ENCODE measurements around the gene SLC6A8.
"Not testable (repeated sequence)": the region's sequence is repeated elsewhere in the genome, so short reads cannot be mapped to it uniquely, and the experiment has no call there.

SLC6A8 gene

DNA sequence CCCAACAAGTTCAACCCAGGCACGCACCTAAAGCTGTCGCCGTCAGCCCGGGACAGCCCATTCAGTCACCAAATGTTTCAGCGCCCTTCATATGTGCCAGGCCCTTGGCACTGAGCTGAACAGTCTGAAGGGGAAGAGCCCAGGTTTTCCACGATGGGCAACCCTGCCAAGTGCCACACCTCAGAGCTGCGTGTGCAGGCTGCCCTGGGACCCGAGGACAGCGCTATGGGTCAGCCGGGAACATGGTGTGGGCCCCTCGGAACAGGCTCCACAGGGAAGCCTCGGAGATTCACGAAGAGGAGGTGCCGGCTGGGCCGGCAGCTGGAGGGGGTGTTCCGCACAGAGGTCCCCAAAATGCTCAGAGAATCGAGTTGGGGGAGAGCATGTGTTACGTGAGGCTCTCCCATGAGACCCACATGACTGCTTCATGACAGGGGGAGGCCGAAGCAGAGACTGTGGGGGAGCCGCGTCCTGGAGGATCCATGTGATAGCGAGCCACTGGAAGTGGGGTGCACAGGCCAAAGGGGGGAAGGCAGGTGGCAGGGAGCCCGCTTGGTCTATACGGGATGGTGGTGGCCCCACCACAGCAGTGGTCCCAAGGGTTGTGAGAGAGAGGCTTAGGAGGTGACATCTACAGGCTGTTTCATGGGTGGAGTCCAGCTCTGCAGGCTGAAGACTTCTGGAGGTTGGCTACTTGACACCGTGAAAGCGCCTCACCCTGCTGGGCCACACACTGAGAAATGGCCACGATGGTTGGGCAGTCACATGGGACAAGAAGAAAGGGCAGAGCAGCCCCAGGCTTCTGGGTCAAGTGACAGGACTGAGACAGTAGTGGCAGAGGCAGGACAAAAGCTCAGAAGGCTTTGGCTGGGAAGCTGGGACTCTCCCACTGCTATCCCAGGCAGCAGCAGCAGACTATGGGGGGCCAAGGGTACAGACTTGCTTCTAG, 22.3 kb downstream of the SLC6A8 start:
- DNase-seq, result no peak

DNA sequence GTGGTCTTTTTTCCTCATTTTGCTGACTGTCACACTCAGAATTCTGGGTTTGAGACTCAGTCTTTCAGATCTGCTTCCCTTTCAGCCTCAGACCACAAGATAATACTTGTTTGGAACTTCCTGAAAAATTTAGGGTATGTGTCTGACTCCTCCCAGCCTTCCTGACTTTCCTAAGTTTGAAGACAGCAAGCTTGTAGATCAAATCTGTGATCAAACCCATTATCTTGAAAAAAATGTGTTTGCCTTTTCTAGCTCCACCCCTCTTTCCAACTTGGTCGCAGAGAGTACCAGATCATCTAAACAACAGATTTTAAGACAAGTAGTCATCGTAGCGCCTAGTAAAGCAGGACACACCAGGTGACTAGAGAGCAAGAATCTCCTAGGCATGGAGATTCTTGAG, 26.5 kb downstream of the SLC6A8 start:
- DNase-seq, result no peak

GRCh38 chrX:153717445-153717844, 29.7 kb downstream of the SLC6A8 start:
- no peak for DNase-seq

DNA sequence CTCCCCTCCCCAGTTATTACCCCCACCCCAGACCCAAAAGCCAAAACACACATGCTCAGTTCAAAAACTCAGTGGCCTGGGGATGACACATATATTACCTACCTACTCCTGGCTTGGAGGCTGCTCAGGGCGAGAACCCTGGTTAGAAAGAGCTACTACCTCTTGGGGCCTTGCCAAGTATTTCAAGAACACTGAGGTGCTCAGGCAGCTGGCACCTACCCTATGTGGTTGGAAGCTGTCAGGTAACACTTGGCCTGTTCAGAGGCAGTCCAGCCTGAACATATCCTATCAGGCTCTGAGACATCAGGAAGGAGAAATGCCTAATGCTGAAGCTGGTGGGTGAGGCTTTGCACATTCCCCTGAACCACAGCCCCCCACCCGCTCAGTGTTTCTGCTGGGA, 31.5 kb downstream of the SLC6A8 start:
- no peak for DNase-seq

DNA sequence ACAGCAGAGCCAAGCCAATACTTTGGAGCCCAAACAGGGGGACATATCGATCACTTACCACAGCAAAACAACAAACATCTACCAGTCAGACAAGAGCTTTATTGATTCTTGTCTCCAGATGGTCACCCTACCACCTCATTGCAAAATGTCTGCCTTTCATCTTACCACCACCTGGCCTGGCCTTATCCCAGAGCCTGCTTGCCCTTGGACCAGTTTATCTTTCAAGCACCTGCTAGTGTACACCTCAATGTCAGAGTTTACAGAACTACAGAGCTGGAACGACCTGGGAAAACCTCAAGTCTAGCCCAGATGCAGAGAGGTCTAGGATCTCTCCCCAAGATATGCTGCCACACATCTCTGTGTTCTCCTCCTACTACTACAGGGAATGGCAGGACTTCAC, 32.0 kb downstream of the SLC6A8 start:
- no peak for DNase-seq

- no peak for DNase-seq
Observed at GRCh38 chrX:153722704-153723350, 35.1 kb downstream of the SLC6A8 start.

GRCh38 chrX:153723351-153724251, 35.9 kb downstream of the SLC6A8 start:
- peak; percentile 60 for DNase-seq

GRCh38 chrX:153724252-153725038, 36.7 kb downstream of the SLC6A8 start, which contains the start of the genes ABCD1 and BCAP31:
TSS of gene ABCD1 (plus strand) at chrX:153724856. CDS start at chrX:153725267, 411 bp downstream.
TSS of gene BCAP31 (minus strand) at chrX:153724387. CDS start at chrX:153723244, 1,143 bp downstream.
- peak; percentile 88 for DNase-seq

- no peak for DNase-seq
Observed at GRCh38 chrX:153725039-153725831, 37.5 kb downstream of the SLC6A8 start.

DNA sequence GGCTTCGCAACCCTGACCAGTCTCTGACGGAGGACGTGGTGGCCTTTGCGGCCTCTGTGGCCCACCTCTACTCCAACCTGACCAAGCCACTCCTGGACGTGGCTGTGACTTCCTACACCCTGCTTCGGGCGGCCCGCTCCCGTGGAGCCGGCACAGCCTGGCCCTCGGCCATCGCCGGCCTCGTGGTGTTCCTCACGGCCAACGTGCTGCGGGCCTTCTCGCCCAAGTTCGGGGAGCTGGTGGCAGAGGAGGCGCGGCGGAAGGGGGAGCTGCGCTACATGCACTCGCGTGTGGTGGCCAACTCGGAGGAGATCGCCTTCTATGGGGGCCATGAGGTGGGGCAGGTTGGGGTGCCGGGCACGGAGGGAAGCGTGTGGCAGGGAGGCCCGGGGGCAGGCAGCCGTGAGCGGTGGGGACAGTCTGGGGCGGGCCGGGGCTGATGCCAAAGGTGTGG, 38.1 kb downstream of the SLC6A8 start:
- DNase-seq, result no peak

DNA sequence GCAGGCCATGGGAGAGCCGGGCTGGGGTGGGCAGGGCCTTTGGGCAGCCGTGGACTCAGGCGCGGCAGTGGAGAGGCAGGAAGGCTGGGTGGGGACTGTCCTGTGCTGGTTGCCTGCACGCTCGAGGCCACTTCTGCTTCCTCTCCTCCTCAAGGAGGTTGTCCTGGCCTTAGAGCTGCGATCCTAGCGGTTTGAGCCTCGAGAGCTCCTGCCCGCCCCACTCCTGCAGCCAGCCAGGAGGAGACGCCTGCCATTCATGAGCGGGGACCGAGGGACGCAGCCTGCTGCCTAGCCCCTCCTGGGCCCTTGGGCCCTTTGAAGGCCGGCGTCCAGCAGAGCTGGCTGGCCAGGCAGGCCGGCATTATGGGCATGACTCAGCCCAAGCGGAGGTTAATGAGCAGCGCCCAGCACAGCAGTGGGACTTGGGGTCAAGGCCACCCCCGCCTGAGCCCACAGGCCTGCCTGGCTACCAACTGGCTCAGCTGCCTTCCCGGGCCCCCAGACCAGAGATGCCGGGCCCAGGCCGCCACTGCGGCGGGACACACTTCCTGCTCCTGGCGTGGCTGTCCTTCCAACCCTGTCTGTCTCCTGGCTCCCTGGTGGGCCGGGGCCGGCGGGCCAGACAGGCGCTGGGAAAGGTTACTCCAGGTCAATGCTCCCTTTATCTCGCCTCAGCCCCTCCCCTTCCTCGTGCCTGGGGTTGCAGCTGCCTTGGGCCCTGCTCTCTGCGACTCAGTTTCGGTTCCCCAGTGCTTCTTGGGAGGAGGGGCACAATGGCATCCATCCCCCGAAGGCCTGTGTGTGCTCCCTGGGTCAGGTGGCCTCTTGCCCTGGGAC, 38.8 kb downstream of the SLC6A8 start:
- DNase-seq, result peak; percentile 83

DNA sequence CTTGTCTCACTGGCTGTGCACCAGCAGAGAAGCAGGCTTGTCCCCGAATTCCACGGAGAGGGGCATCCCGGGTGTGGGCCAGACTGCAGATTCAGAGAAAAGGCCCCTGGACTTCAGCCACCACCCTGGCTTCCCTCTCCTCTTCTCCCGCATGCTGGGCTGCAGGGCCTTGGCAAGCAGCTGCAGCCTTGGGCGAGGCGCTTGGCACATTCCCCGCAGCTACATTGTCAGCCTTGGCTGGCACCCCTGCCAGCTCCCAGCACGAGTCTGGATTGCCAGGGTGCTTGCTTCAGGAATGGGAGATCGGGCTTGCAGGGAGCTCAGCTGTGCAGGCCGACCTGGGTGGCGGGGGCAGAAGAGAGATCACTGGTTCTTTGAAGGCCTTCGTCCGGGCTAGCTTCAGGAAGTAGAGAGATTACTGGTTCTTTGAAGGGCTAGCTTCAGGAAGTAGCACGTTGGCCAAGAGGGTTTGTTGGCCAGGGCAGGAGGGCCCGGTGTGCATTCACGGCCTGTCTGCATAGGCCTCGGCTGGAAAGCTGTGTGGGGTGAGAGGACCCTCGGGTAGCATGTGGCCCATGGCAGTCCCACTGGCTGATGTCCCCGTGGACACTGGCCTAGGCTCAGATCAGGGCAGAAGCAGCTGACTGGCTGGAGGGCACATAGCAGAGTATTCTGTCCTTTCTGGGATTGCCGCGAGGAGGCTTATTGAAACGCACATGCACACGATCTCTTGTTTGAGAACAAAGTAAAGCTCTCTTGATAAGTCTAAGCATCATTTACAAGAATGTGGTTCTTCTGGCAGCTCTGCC, 39.6 kb downstream of the SLC6A8 start:
- no peak for DNase-seq

DNA sequence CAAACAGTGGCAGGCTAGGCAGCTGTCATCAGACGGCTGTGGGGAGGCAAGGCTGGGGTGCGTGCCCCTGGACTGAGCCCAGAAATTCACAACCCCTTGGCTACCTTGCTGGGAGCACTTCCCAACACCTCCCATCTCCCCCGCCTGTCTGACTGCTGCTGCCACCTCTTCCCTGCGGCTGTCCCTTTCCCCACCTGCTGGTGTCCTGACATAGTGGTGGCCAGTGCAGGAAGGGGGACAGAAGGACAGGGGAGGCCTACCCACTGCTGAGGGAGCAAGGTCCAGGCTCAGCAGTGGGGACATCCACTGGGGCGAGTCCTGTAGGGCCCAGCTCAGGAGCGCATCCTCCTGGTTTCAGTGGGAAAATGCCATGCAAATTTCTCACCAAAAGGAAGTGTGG, 40.4 kb downstream of the SLC6A8 start:
- DNase-seq, result no peak

DNA sequence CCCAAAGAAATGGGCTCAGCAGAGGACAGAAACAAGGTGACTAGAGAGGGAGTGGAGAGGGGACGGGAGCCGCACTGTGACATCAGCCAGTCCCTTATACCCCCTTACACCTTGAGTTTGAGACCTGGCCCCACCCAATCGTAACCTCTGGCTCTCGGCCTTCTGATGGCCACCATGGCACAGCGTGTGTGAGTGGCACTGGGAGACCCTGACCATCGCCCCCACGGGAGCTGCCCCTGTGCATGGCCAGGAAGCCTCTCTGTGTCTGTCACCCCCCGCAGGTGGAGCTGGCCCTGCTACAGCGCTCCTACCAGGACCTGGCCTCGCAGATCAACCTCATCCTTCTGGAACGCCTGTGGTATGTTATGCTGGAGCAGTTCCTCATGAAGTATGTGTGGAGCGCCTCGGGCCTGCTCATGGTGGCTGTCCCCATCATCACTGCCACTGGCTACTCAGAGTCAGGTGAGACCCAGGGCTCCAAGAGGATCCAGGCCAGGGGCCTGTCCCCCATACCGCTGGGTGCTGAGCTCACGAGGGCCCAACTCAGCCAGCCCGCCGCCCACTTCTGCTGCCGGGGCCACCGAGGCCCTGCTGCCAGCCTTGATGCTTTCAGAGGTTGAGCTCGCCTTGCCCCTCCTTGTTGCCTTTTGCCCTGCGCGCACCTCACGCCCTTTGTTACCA, 41.4 kb downstream of the SLC6A8 start:
- no peak for DNase-seq

DNA sequence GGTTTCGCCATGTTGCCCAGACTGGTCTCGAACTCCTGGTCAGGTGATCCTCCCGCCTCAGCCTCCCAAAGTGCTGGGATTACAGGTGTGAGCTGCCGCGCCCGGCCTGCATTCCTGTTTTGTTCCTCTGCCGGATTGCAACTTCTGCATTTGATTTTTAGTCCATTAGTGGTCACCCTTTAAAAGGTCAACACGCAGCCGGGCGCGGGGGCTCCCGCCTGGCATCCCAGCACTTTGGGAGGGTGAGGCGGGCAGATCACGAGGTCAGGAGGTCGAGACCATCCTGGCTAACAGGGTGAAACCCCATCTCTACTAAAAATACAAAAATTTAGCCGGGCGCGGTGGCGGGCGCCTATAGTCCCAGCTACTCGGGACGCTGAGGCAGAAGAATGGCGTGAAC, 42.4 kb downstream of the SLC6A8 start:
- DNase-seq, result not testable (repeated sequence)

DNA sequence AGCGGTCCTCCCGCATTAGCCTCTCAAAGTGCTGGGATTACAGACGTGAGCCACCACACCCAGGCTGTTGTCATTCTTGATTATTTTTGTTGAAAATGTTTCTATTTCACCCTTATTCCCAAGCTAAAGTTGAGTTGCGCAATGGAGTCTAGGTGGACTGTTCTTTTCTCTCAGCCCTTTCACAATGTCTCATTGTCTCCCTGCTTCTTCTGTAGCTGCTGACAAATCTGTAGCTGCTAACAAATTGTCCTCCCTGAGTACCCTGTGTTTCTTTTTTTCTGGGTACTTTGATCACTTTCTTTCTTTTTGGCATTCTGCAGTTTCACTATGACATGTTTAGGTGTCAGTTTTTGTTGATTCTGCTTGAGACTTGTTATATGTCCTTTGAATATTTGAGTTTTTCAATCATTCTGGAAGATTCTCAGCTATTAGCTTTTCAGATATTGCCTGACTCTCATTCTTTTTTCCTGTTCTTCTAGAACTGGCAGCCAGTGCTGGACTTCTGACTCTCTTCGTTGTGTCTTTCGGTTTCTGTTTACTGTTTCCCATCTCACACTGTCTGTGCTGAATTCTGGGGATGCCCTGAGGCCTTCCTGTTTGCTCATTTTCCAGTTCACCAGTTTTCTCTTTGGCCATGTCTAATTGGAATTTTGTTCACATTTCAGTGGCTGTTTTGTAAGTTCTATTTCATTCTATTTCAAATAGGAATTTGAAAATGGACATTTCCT, 43.6 kb downstream of the SLC6A8 start:
- DNase-seq, result no peak

- DNase-seq, result no peak
Observed at GRCh38 chrX:153731845-153732215, 44.1 kb downstream of the SLC6A8 start.

- no peak for DNase-seq
Observed at GRCh38 chrX:153732401-153732800, 44.7 kb downstream of the SLC6A8 start.
